GM12891 (cell line): ENCODE results near the gene YTHDF1.

Source experiments
- PAX5 ChIP-seq: IDR thresholded peaks from 2 replicates; pipeline ENCODE4 v1.6.1; 2011; ENCODE audit warnings: low read length, moderate library complexity, mild to moderate bottlenecking; ENCODE audit not compliant: insufficient read depth, severe bottlenecking
- POLR2A ChIP-seq: IDR thresholded peaks from 2 replicates; pipeline ENCODE4 v1.6.1; 2011; ENCODE audit warnings: low read depth, low read length, control low read depth
- POLR2AphosphoS5 ChIP-seq: IDR thresholded peaks from 2 replicates; pipeline ENCODE4 v1.6.1; 2011; ENCODE audit warnings: low read depth, low read length, control low read depth
- POU2F2 ChIP-seq: IDR thresholded peaks from 2 replicates; pipeline ENCODE4 v1.6.1; 2011; ENCODE audit warnings: low read depth, mild to moderate bottlenecking, control low read depth, low read length, moderate library complexity
- SPI1 ChIP-seq: IDR thresholded peaks from 2 replicates; pipeline ENCODE4 v1.6.1; 2011; ENCODE audit warnings: low read depth, low read length, control low read depth
- TAF1 ChIP-seq: IDR thresholded peaks from 2 replicates; pipeline ENCODE4 v1.6.1; 2011; ENCODE audit warnings: low read depth, low read length, control low read depth

DNA sequence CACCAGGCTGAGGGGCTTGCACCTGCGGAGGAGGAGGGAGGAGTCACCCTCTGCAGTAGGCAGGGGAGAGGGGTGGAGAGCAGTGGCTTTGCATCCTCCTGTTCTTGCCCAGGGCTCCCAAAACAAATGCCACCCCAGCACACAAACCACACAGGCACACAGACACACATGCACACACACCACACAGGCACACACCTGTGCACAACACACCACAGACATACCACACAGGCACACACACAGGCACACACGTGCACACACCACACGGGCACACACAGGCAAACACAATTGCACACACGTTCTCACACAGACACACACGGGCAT, 26.6 kb downstream of the YTHDF1 start:
- no peak for TF ChIP-seq POLR2A
- TF ChIP-seq POLR2AphosphoS5 = no peak
- TF ChIP-seq TAF1 = no peak
- TF ChIP-seq SPI1 = no peak
- TF ChIP-seq POU2F2 = no peak
- no peak for TF ChIP-seq PAX5
